Fibroblast of lung (primary cell): ENCODE data around the gene ZFP57. TPM values are rescaled to one million over a fixed set of nuclear protein-coding genes. Genes with fewer than 3 reads are reported as not detected.

Experiments used
- DNase-seq, 2 donors: peaks; one replicate each; pipeline versions ENCODE4 v3.0.0 to v3.0.0-alpha.2; 2010; ENCODE audit warnings: low read depth in 2 of 2
- H2AFZ ChIP-seq: 2 replicates; pipeline ENCODE4 v1.5.1; 2012; ENCODE audit warnings: low read length, control low read depth, inconsistent platforms
- H3K27ac ChIP-seq: 2 replicates; pipeline ENCODE4 v1.5.1; 2011; ENCODE audit warnings: low read length, control low read depth; ENCODE audit not compliant: insufficient read depth
- H3K27me3 ChIP-seq: 2 replicates; pipeline ENCODE4 v1.5.1; 2011; ENCODE audit warnings: mild to moderate bottlenecking, low read length; ENCODE audit not compliant: control insufficient read depth, insufficient read depth
- H3K36me3 ChIP-seq: 2 replicates; pipeline ENCODE4 v1.5.1; 2011; ENCODE audit warnings: low read length; ENCODE audit not compliant: control insufficient read depth, insufficient read depth
- H3K4me1 ChIP-seq: 2 replicates; pipeline ENCODE4 v1.5.1; 2011; ENCODE audit warnings: low read length; ENCODE audit not compliant: control insufficient read depth, insufficient read depth; ENCODE audit errors: extremely low read depth
- H3K4me2 ChIP-seq: 2 replicates; pipeline ENCODE4 v1.5.1; 2011; ENCODE audit warnings: low read length, control low read depth; ENCODE audit not compliant: insufficient read depth; ENCODE audit errors: extremely low read depth
- H3K4me3 ChIP-seq, 4 experiments: fragments of 200-600 bp in 1 of 4; sonication (generic) in 1 of 4; replicated peaks in 1 of 4; 2 replicates each; pipeline ENCODE4 v1.5.1; 2011 to 2016; ENCODE audit warnings: low read length in 4 of 4, low read depth in 3 of 4, mild to moderate bottlenecking in 3 of 4, control low read depth in 2 of 4, inconsistent platforms in 1 of 4, mixed read lengths in 1 of 4; ENCODE audit not compliant: insufficient read depth in 1 of 4; ENCODE audit errors: control extremely low read depth in 1 of 4
- H3K79me2 ChIP-seq: 2 replicates; pipeline ENCODE4 v1.5.1; 2012; ENCODE audit warnings: mild to moderate bottlenecking, low read length, inconsistent platforms; ENCODE audit not compliant: control insufficient read depth, insufficient read depth
- H3K9ac ChIP-seq: 2 replicates; pipeline ENCODE4 v1.5.1; 2011; ENCODE audit warnings: mild to moderate bottlenecking, low read length, control low read depth; ENCODE audit not compliant: insufficient read depth
- H3K9me3 ChIP-seq: 2 replicates; pipeline ENCODE4 v1.5.1; 2012; ENCODE audit warnings: low read depth, low read length; ENCODE audit not compliant: control insufficient read depth, insufficient read depth
- H4K20me1 ChIP-seq: 2 replicates; pipeline ENCODE4 v1.5.1; 2011; ENCODE audit warnings: low read length; ENCODE audit not compliant: control insufficient read depth, insufficient read depth; ENCODE audit errors: extremely low read depth
- CTCF ChIP-seq, 2 donors: IDR thresholded peaks in 1 of 2; conservative IDR thresholded peaks in 1 of 2; 1 replicate in 1 of 2; 2 replicates in 1 of 2; pipeline ENCODE4 v1.5.1; 2011 to 2012; ENCODE audit warnings: low read length in 2 of 2, control low read depth in 1 of 2, inconsistent platforms in 1 of 2, low read depth in 1 of 2, mild to moderate bottlenecking in 1 of 2
- EZH2 ChIP-seq: IDR thresholded peaks from 2 replicates; pipeline ENCODE4 v1.5.1; 2012; ENCODE audit warnings: low read length, control low read depth, mild to moderate bottlenecking; ENCODE audit errors: missing control alignments
- polyA plus RNA-seq, 2 donors: library from polyadenylated mRNA; depleted of rRNA in 1 of 2; stranded (reverse) in 1 of 2; unstranded in 1 of 2; fragments of >200 nt; gene quantifications; 2 replicates each; pipeline ENCODE4 v1.2.1, GENCODE V29; 2011 to 2012; ENCODE audit warnings: missing spikeins in 1 of 2
- total RNA-seq: library from RNA; depleted of rRNA; stranded (reverse); fragments of >200 nt; gene quantifications from 2 replicates; pipeline ENCODE4 v1.2.1, GENCODE V29; 2014

ZFP57 gene
- total and polyA plus RNA-seq, 2 donors (not counting 1 experiment from before 2014, with no cell fraction given), result not detected

GRCh38 chr6:29626948-29627754, 53.8 kb downstream of the ZFP57 start:
- no peaks in the 10 kb centered on the region for H3K27me3 ChIP-seq
- TF ChIP-seq EZH2 (no peak), CTCF (conservative IDR thresholded peaks at IDR 0.05 in 1 of 2, IDR thresholded peaks at IDR 0.05 in 1 of 2; ENCODE audit: low read depth in 1 of 2, low read length in 2 of 2) (no peak)
- H3K4me3 ChIP-seq, result peak overlapping the region; percentile 52 to 82 (median 64)
- no peaks in the 10 kb centered on the region for H3K79me2 ChIP-seq
- peaks cover 10% of the 10 kb centered on the region for H3K4me1 ChIP-seq
- H3K4me2 ChIP-seq, result peak overlapping the region; percentile 81
- DNase-seq, result no peak
- H3K9me3 ChIP-seq, result no peaks in the 10 kb centered on the region
- peaks cover 6% of the 10 kb centered on the region for H3K36me3 ChIP-seq
- H2AFZ ChIP-seq, result no peak overlapping the region
- peak overlapping the region; percentile 48 for H3K9ac ChIP-seq
- peak overlapping the region; percentile 26 for H3K27ac ChIP-seq
- no peaks in the 10 kb centered on the region for H4K20me1 ChIP-seq

- Histone ChIP-seq H3K9ac (no peak overlapping the region), H3K27ac (no peak overlapping the region), H3K36me3 (peaks cover 6% of the 10 kb centered on the region), H3K9me3 (no peaks in the 10 kb centered on the region), H3K79me2 (no peaks in the 10 kb centered on the region), H3K27me3 (no peaks in the 10 kb centered on the region), H3K4me2 (no peak overlapping the region), H3K4me1 (peaks cover 6% of the 10 kb centered on the region), H3K4me3 (no peak overlapping the region), H2AFZ (no peak overlapping the region), H4K20me1 (no peaks in the 10 kb centered on the region)
- TF ChIP-seq CTCF (conservative IDR thresholded peaks at IDR 0.05 in 1 of 2, IDR thresholded peaks at IDR 0.05 in 1 of 2; ENCODE audit: low read depth in 1 of 2, low read length in 2 of 2) (no peak), EZH2 (no peak)
- DNase-seq, result no peak
Observed at GRCh38 chr6:29625337-29625930, 55.5 kb downstream of the ZFP57 start.

GRCh38 chr6:29624520-29624961, 56.4 kb downstream of the ZFP57 start:
- no peak for DNase-seq
- TF ChIP-seq CTCF (conservative IDR thresholded peaks at IDR 0.05 in 1 of 2, IDR thresholded peaks at IDR 0.05 in 1 of 2; ENCODE audit: low read depth in 1 of 2, low read length in 2 of 2) (no peak), EZH2 (no peak)
- H3K27ac ChIP-seq, result no peak overlapping the region
- no peaks in the 10 kb centered on the region for H3K9me3 ChIP-seq
- no peaks in the 10 kb centered on the region for H4K20me1 ChIP-seq
- no peak overlapping the region for H3K9ac ChIP-seq
- peaks cover 9% of the 10 kb centered on the region for H3K36me3 ChIP-seq
- no peaks in the 10 kb centered on the region for H3K79me2 ChIP-seq
- H3K27me3 ChIP-seq, result no peaks in the 10 kb centered on the region
- H3K4me3 ChIP-seq, result no peak overlapping the region
- H3K4me1 ChIP-seq, result peaks cover 6% of the 10 kb centered on the region
- H3K4me2 ChIP-seq, result no peak overlapping the region
- H2AFZ ChIP-seq, result no peak overlapping the region
